ENCODE data around the gene NOS3. TPM values are rescaled to one million over a fixed set of nuclear protein-coding genes. Genes with fewer than 3 reads are reported as not detected.

Gene NOS3
- total RNA-seq, 1 donor from 2014 or later: 7.0 TPM

- no peak for DNase-seq
Observed at GRCh38 chr7:150979713-150980390, 11.0 kb upstream of the NOS3 start.

GRCh38 chr7:150980663-150981062 is 10.2 kb upstream of the NOS3 start:
- no peak for DNase-seq

GRCh38 chr7:150981644-150982043 is 9.2 kb upstream of the NOS3 start:
- no peak for DNase-seq

GRCh38 chr7:150982351-150982750 is 8.5 kb upstream of the NOS3 start:
- DNase-seq: peak; percentile 30

GRCh38 chr7:150983893-150984368 is 6.9 kb upstream of the NOS3 start:
- peak; percentile 87 for DNase-seq

GRCh38 chr7:150986099-150986512 is 4.7 kb upstream of the NOS3 start:
- DNase-seq: peak; percentile 85

- DNase-seq: no peak
Observed at GRCh38 chr7:150986556-150986955, 4.3 kb upstream of the NOS3 start.

- DNase-seq: peak; percentile 87
Observed at GRCh38 chr7:150988230-150989226, 2.3 kb upstream of the NOS3 start.

GRCh38 chr7:150989456-150989855 is 1.4 kb upstream of the NOS3 start:
- DNase-seq: no peak

GRCh38 chr7:150992051-150992640 is 1.3 kb downstream of the NOS3 start:
- DNase-seq: no peak

- peak; percentile 70 for DNase-seq
Observed at GRCh38 chr7:150992833-150993302, 2.1 kb downstream of the NOS3 start.

- no peak for DNase-seq
Observed at GRCh38 chr7:150993511-150993910, 2.7 kb downstream of the NOS3 start.

GRCh38 chr7:150994141-150994837 is 3.5 kb downstream of the NOS3 start:
- no peak for DNase-seq

- DNase-seq: no peak
Observed at GRCh38 chr7:150994838-150995510, 4.2 kb downstream of the NOS3 start.

- DNase-seq: no peak
Observed at GRCh38 chr7:150996376-150997074, 5.7 kb downstream of the NOS3 start.

GRCh38 chr7:150997075-150997511 is 6.3 kb downstream of the NOS3 start:
- no peak for DNase-seq

GRCh38 chr7:150997817-150998216 is 7.0 kb downstream of the NOS3 start:
- no peak for DNase-seq

GRCh38 chr7:150998341-150998740 is 7.5 kb downstream of the NOS3 start:
- DNase-seq: no peak

GRCh38 chr7:150999001-150999400 is 8.2 kb downstream of the NOS3 start:
- DNase-seq: no peak

GRCh38 chr7:150999497-151000230 is 8.8 kb downstream of the NOS3 start:
- no peak for DNase-seq
